ENCODE data around the gene ZBTB7A.

Gene ZBTB7A

DNA sequence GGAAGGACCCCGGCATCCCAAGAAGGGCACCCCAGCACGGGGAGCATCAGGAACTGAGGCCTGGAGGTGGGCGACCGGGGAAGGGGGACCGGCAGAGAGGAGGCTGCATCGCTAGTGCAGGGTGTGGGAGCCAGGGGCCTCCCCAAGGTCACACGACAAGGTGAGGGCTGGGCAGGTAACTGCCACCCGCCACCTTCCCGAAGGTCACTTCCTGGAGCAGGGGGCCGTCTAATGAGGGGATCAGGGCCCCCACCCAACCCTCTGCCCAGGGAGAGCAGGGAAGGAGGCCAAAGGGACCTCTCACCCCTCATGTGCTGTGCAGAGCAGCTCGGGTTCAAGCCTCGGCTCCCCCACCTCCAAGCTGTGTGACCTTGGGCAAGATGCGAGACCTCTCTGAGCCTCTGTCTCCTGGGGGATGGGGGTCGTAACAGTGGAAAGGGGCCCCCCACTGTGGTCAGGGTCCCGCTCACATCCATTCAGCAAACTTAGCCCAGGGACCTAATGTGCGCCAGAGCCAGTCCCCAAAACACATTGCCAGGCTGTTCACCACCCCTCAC is 6.0 kb downstream of the ZBTB7A start:
- no peaks in the 10 kb centered on the region for H3K27me3 Mint-ChIP-seq (ENCODE audit: low read depth)

GRCh38 chr19:4059891-4060620 is 6.6 kb downstream of the ZBTB7A start:
- Mint-ChIP-seq H3K4me1 (peaks cover 5% of the 10 kb centered on the region), H3K27me3 (ENCODE audit: low read depth) (no peaks in the 10 kb centered on the region), H3K4me3 (no peak overlapping the region), H3K9me3 (no peaks in the 10 kb centered on the region), H3K36me3 (ENCODE audit: low read depth) (peaks cover 10% of the 10 kb centered on the region), H3K27ac (no peak overlapping the region)
- TF ChIP-seq, protein P1, sequence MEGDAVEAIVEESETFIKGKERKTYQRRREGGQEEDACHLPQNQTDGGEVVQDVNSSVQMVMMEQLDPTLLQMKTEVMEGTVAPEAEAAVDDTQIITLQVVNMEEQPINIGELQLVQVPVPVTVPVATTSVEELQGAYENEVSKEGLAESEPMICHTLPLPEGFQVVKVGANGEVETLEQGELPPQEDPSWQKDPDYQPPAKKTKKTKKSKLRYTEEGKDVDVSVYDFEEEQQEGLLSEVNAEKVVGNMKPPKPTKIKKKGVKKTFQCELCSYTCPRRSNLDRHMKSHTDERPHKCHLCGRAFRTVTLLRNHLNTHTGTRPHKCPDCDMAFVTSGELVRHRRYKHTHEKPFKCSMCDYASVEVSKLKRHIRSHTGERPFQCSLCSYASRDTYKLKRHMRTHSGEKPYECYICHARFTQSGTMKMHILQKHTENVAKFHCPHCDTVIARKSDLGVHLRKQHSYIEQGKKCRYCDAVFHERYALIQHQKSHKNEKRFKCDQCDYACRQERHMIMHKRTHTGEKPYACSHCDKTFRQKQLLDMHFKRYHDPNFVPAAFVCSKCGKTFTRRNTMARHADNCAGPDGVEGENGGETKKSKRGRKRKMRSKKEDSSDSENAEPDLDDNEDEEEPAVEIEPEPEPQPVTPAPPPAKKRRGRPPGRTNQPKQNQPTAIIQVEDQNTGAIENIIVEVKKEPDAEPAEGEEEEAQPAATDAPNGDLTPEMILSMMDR (IDR thresholded peaks at IDR 0.05; ENCODE audit: unreplicated experiment in 3 of 3), result no peak

More for the DNA sequence above, 6.0 kb downstream of the ZBTB7A start:
- no peak overlapping the region for H3K27ac Mint-ChIP-seq
- H3K36me3 Mint-ChIP-seq (ENCODE audit: low read depth), result peaks cover 6% of the 10 kb centered on the region
- H3K4me3 Mint-ChIP-seq, result no peak overlapping the region
- peaks cover 5% of the 10 kb centered on the region for H3K4me1 Mint-ChIP-seq
- H3K9me3 Mint-ChIP-seq, result no peaks in the 10 kb centered on the region
- TF ChIP-seq, protein P1 (IDR thresholded peaks at IDR 0.05; ENCODE audit: unreplicated experiment in 3 of 3), result no peak

GRCh38 chr19:4059453-4059871 is 7.2 kb downstream of the ZBTB7A start:
- Mint-ChIP-seq H3K36me3 (ENCODE audit: low read depth) (peaks cover 11% of the 10 kb centered on the region), H3K9me3 (no peaks in the 10 kb centered on the region)

GRCh38 chr19:4058693-4059452 is 7.8 kb downstream of the ZBTB7A start:
- Mint-ChIP-seq H3K9me3 (no peaks in the 10 kb centered on the region), H3K27me3 (ENCODE audit: low read depth) (no peaks in the 10 kb centered on the region), H3K4me3 (no peak overlapping the region), H3K4me1 (peaks cover 5% of the 10 kb centered on the region), H3K27ac (no peak overlapping the region), H3K36me3 (ENCODE audit: low read depth) (peaks cover 11% of the 10 kb centered on the region)
- TF ChIP-seq, protein P1 (IDR thresholded peaks at IDR 0.05; ENCODE audit: unreplicated experiment in 3 of 3), result no peak

More at GRCh38 chr19:4059453-4059871, 7.2 kb downstream of the ZBTB7A start:
- TF ChIP-seq, protein P1 (IDR thresholded peaks at IDR 0.05; ENCODE audit: unreplicated experiment in 3 of 3), result no peak
- no peak overlapping the region for H3K4me3 Mint-ChIP-seq
- no peak overlapping the region for H3K27ac Mint-ChIP-seq
- peaks cover 5% of the 10 kb centered on the region for H3K4me1 Mint-ChIP-seq
- no peaks in the 10 kb centered on the region for H3K27me3 Mint-ChIP-seq (ENCODE audit: low read depth)

- Mint-ChIP-seq H3K27me3 (ENCODE audit: low read depth) (no peaks in the 10 kb centered on the region), H3K9me3 (no peaks in the 10 kb centered on the region), H3K4me3 (no peak overlapping the region), H3K4me1 (peaks cover 6% of the 10 kb centered on the region), H3K27ac (no peak overlapping the region), H3K36me3 (ENCODE audit: low read depth) (peaks cover 18% of the 10 kb centered on the region)
- TF ChIP-seq, protein P1 (IDR thresholded peaks at IDR 0.05; ENCODE audit: unreplicated experiment in 3 of 3), result no peak
Measured at GRCh38 chr19:4057931-4058692, 8.6 kb downstream of the ZBTB7A start.

Measured in nephron (organoid).